Measurements from ENCODE around the gene AIPL1.
"Not testable (repeated sequence)": the region's sequence is repeated elsewhere in the genome, so short reads cannot be mapped to it uniquely, and the experiment has no call there.

AIPL1 gene

GRCh38 chr17:6435051-6435450 lies at the start of gene AIPL1:
AIPL1 (minus strand) TSS chr17:6435121; CDS start chr17:6435104, 17 bp downstream.
- TF ChIP-seq ZFX (IDR thresholded peaks at IDR 0.05; ENCODE audit: borderline replicate concordance) (no peak), CTCF (IDR thresholded peaks at IDR 0.05) (no peak)
- H3K27ac ChIP-seq, result no peak within 1 kb of the TSS

- TF ChIP-seq ZFX (IDR thresholded peaks at IDR 0.05; ENCODE audit: borderline replicate concordance) (no peak), CTCF (IDR thresholded peaks at IDR 0.05) (no peak)
- no peak overlapping the region for H3K27ac ChIP-seq
Observed at GRCh38 chr17:6483507-6483906, 48.6 kb upstream of the AIPL1 start.

GRCh38 chr17:6482796-6483195 lies 47.9 kb upstream of the AIPL1 start:
- H3K27ac ChIP-seq, result not testable (repeated sequence)

- no peak overlapping the region for H3K27ac ChIP-seq
- no peak for TF ChIP-seq ZFX (IDR thresholded peaks at IDR 0.05; ENCODE audit: borderline replicate concordance)
- TF ChIP-seq CTCF (IDR thresholded peaks at IDR 0.05), result no peak
Observed at GRCh38 chr17:6482105-6482455, 47.2 kb upstream of the AIPL1 start.

GRCh38 chr17:6480303-6480675 lies 45.4 kb upstream of the AIPL1 start:
- TF ChIP-seq ZFX (IDR thresholded peaks at IDR 0.05; ENCODE audit: borderline replicate concordance) (no peak), CTCF (IDR thresholded peaks at IDR 0.05) (no peak)
- H3K27ac ChIP-seq, result no peak overlapping the region

GRCh38 chr17:6479622-6480302 lies 44.8 kb upstream of the AIPL1 start:
- H3K27ac ChIP-seq, result no peak overlapping the region
- TF ChIP-seq ZFX (IDR thresholded peaks at IDR 0.05; ENCODE audit: borderline replicate concordance) (no peak), CTCF (IDR thresholded peaks at IDR 0.05) (no peak)

- TF ChIP-seq CTCF (IDR thresholded peaks at IDR 0.05) (no peak), ZFX (IDR thresholded peaks at IDR 0.05; ENCODE audit: borderline replicate concordance) (no peak)
- H3K27ac ChIP-seq, result no peak overlapping the region
Observed at GRCh38 chr17:6478486-6478885, 43.6 kb upstream of the AIPL1 start.

- no peak overlapping the region for H3K27ac ChIP-seq
- TF ChIP-seq CTCF (IDR thresholded peaks at IDR 0.05) (no peak), ZFX (IDR thresholded peaks at IDR 0.05; ENCODE audit: borderline replicate concordance) (no peak)
Observed at GRCh38 chr17:6477831-6478383, 43.0 kb upstream of the AIPL1 start.

Data from 22Rv1 (cell line).